NCI-H146 treated with DMSO at 0.1 percent for 48 hours (cell line): ENCODE results near the gene GHR.

Experiments used
- DNase-seq: peaks from one replicate; lab custom pipeline; 2025; ENCODE audit not compliant: unreplicated experiment; lab: John Stamatoyannopoulos, UW

GHR gene

GRCh38 chr5:42597318-42597937, 174.2 kb downstream of the GHR start:
- no peak for DNase-seq

- no peak for DNase-seq
Observed at GRCh38 chr5:42598311-42598710, 175.1 kb downstream of the GHR start.

GRCh38 chr5:42599106-42599505, 175.9 kb downstream of the GHR start:
- no peak for DNase-seq

GRCh38 chr5:42600441-42600840, 177.2 kb downstream of the GHR start:
- no peak for DNase-seq

GRCh38 chr5:42604171-42604711, 181.0 kb downstream of the GHR start:
- no peak for DNase-seq

GRCh38 chr5:42605490-42605889, 182.3 kb downstream of the GHR start:
- DNase-seq: no peak

GRCh38 chr5:42606464-42606869, 183.2 kb downstream of the GHR start:
- no peak for DNase-seq

GRCh38 chr5:42611437-42611836, 188.2 kb downstream of the GHR start:
- DNase-seq: no peak

- no peak for DNase-seq
Observed at GRCh38 chr5:42612750-42613366, 189.6 kb downstream of the GHR start.

- no peak for DNase-seq
Observed at GRCh38 chr5:42614509-42614908, 191.3 kb downstream of the GHR start.

GRCh38 chr5:42620579-42621216, 197.5 kb downstream of the GHR start:
- DNase-seq: no peak

GRCh38 chr5:42621242-42621641, 198.0 kb downstream of the GHR start:
- no peak for DNase-seq

- DNase-seq: no peak
Observed at GRCh38 chr5:42621662-42622061, 198.4 kb downstream of the GHR start.

- DNase-seq: no peak
Observed at GRCh38 chr5:42624912-42625311, 201.7 kb downstream of the GHR start.

- no peak for DNase-seq
Observed at GRCh38 chr5:42626462-42626861, 203.2 kb downstream of the GHR start.

GRCh38 chr5:42628821-42629220, 205.6 kb downstream of the GHR start:
- DNase-seq: no peak

GRCh38 chr5:42629284-42629683, 206.0 kb downstream of the GHR start:
- no peak for DNase-seq

- DNase-seq: no peak
Observed at GRCh38 chr5:42631241-42631640, 208.0 kb downstream of the GHR start.

GRCh38 chr5:42632354-42632900, 209.2 kb downstream of the GHR start:
- DNase-seq: no peak

GRCh38 chr5:42634575-42634974, 211.3 kb downstream of the GHR start:
- no peak for DNase-seq

GRCh38 chr5:42636425-42636824, 213.2 kb downstream of the GHR start:
- no peak for DNase-seq

- DNase-seq: no peak
Observed at GRCh38 chr5:42636946-42637345, 213.7 kb downstream of the GHR start.
